HG03064 (cell line): ENCODE results near the gene CPVL.
"Not testable (repeated sequence)": the region's sequence is repeated elsewhere in the genome, so short reads cannot be mapped to it uniquely, and the experiment has no call there.

ENCODE experiments used
- ATAC-seq: cut with Tn5 transposase; IDR thresholded peaks from one replicate; pipeline ENCODE4 v1.9.1; 2021; ENCODE audit warnings: low read depth; ENCODE audit not compliant: unreplicated experiment

Gene CPVL

DNA sequence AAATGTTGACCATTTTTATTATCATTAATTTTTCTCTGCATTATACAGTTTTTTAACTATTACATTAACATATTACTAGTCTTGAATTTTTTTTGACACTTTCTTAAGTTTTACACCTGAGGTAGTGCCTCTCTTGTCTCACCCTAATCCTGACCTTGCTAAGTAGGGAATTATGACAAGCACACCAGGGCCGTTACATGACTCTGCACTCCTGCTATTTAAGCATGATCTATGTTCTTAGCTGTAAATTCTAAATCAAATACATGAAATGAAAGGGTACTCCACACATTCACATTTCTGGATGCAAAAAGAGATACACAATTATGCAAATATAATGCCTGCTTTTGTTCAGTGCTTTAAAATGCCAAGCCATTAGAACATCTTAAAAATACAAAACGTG lies 23.6 kb downstream of the CPVL start:
- ATAC-seq = no peak

DNA sequence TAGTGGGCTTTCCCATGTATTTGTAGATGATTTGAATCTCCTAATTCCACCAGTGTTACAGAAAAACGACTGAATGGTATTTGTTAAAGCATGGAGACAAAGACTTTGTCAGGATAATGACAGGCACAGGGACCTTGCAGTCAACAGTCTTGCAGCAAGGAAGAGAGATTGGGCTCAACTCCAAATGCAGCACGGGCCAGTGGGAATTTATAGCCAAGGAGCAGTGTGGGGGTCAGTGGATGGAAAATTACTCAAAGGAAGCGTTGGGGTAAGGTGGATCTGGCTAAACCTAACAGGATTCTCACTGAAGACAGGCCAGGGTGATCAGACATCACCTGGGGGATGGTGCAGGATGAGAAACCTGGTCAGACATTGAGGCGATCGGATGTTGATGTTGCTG lies 24.3 kb downstream of the CPVL start:
- ATAC-seq = no peak

DNA sequence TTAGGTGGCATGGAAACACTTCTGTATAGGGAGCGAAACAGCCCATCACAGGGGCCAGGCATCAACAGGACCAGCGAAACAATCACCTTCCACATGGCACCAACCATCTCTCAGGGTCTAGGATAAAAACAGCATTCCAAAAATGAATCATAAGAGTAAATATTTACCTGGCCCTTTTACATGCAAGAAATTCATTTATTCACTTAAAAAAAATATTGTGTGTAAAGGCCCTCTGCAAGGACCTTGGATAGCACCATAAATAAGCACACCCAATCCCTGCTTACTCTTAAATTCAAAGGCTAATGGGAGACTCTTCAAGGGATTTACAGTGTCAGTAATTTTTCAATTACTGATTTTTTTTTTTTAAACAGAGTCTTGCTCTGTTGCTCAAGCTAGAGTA lies 25.4 kb downstream of the CPVL start:
- no peak for ATAC-seq

DNA sequence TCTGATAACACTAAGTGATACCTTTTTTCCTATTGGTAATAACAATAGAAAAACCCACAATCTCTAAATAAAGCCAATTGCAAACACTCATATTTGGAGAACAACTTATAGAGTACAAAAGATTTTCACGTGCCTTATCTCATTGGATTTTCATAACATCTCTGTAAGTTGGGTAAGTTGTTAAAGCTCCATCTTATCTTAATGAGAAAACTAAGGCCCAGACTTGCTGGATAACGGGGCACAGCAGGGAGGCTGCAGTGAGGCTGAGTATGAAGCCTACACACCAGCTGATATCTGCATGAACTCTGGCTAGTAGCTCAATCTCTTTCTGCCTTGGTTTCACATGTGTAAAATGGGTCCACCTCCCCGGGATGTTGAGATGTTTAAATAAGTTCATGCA lies 26.8 kb downstream of the CPVL start:
- no peak for ATAC-seq

DNA sequence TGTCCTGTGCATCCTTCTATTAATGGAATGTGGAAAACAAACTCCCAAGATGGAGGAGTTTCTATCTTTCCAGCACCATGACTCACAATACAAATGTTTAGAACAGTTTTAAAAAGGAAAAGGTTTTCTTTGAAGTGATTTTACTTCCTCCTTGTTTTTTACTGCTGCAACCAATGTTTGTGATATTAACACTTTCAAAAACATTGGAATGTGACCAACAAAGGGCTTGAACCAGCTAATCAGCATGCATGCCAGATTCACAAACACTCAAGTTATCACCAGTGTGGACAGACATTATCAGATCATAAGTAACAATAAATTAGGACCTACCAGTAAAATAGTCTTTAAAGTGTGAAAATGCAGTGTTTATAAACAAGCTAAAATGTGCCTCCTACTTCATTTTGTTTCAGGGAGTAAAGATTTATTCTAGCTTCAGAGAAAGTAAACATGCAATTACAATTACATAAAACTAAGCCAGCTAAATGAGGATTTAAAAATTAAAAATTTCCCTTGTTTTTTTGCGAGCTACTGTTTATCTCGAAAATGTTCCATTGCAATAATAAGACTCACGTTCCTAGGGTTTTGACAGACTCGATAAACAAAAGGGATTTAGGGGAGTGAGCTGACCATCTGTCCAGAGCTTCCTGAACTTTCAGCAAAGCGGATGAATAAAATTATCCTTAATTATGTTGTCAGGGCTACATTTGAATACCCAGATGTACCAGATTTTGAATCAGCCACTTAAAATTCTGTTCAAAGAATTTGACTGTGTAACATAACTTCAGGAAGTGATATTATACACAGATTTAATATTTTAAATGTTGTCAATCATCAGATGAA lies 29.8 kb downstream of the CPVL start:
- ATAC-seq = no peak

DNA sequence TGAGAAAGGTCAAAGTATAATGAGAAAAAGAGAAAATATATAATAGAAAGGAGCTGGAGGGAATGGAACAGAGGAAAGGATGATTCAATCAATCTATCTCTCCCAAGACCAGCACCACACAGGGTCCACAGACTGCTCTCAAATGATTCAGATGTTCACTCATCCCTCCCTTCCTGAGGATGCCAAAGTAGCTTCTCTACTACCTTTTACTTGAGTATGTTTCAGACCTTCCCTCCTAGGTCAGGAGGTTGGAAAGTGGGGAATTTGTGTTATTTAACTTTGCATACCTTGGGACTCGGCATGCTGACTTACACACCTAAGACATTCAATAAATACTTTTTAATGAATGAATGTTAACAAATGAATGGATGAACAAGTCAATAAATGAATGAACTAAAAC lies 30.6 kb downstream of the CPVL start:
- ATAC-seq = no peak

DNA sequence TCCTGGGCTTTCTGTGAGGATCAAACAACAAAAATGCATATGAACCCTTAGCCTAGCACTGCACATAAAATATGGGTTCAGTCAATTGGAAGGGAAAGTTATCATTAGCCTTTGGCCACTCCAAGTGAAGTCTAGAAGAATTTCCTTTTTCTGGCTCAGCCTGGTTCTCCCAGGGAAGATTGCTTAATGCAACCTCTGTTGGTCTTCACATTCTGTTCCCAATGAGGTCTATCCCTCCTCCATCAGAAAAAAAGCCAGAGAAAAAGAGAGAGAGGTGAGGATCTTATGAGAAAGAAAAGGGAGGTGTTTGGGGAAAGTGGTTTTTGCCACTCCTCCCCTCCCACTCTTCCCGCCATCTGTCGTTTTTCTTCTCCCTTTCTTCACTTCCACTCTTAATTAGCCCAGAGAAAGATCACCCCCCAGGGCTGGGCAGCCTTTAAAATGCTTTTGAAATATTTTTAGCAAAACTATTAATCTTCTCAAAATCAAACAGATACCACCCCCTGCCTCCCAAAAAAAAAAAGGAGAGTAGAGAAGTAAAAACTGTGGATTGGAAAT lies 31.1 kb downstream of the CPVL start:
- ATAC-seq = no peak

DNA sequence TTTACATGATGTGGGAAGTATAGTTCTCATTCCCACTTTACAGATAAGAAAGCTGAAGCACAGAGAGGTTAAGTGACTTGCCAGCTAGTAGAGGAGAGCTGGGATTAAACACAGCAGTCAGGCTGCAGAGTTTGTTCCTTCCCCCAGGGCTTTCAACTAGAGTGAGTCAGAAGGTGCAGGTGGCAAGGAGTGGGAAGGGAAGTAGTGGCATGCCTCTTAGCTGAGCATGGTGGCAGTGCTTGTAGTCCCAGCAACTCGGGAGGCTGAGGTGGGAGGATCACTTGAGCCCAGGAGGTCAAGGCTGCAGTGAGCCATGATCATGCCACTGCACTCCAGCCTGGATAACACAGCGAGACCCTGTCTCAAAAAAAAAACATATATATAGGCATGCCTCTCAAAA lies 32.1 kb downstream of the CPVL start:
- ATAC-seq = not testable (repeated sequence)

DNA sequence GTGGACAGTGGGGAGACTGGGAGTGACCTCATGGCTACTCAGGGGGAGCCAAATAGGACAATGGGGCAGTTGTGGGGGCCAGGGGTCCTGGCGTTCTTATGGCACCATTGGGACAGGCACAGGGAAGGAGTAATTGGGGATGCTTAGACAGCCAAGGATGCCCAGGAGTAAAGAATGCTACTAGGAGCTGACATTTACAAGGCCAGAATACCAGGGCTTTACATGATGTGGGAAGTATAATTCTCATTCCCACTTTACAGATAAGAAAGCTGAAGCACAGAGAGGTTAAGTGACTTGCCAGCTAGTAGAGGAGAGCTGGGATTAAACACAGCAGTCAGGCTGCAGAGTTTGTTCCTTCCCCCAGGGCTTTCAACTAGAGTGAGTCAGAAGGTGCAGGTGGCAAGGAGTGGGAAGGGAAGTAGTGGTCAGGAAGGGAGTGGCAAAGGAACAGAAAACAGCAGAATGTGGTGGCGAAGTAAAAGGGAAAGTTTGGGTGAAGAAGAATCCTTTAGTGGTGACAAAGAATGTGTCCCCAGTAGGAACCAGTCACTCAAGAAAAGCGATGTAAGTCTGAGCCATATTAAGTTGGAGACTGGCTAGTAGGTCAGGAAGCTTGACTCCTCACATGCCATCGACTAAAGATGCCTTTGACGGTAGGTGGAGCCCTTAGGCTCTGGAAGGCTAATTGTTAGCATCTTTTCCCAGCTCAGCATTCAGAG lies 32.8 kb downstream of the CPVL start:
- no peak for ATAC-seq

DNA sequence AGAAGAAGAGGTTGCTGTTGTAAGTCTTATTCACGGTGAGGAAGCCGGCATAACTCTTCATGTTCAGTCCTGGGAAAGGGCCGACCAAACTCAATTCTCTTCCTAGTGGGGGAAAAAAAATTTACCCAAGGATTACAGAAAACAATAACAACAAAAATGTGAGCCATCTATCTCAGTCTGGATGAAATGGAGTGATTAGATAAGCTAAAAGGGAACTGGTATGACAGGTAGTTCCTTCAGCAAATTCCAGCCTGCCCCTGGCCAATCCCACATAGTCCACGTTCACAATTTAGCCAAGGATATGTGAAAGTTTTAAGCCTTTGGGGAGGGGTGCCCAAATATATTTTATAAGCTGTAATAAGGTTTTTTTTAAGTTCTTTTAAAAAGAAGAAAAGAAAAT lies 33.6 kb downstream of the CPVL start:
- no peak for ATAC-seq

DNA sequence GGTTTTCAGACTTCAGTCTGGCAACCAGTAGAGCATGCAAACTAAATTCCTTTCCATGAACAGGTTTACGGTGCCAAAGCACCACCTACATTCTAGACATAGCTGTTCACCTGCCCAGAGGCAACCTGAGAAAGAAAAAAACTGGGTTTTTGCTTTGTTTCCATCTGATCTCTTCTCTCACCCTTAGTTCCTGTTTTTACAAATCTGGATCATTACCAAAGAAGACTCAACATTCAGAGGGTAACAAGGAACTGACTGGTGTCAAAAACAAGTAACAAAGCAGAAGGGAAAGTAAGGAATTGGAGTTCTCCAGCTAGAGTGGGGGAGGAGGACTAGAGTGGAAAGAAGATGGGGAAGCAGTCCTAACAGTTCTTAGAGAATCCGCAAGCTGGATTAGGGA lies 36.4 kb downstream of the CPVL start:
- no peak for ATAC-seq

DNA sequence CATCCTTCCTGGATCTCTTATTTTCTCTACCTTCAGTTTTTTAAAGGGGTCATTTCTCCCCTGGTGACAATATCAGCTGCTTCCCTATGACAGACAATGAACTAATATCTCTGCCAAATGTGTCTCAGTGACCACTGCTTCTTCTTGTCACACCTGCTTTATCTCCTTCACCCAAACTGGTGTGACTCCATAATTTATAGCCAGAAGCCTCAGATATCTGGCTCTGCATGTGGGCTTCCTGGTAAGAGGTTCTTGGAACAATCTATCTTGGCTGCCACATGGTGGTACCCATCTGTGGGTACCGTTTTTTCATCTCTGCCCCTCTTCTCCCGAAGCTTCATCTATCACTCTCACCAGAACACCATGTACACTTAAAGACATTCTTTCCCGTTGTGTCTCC lies 37.0 kb downstream of the CPVL start:
- no peak for ATAC-seq

DNA sequence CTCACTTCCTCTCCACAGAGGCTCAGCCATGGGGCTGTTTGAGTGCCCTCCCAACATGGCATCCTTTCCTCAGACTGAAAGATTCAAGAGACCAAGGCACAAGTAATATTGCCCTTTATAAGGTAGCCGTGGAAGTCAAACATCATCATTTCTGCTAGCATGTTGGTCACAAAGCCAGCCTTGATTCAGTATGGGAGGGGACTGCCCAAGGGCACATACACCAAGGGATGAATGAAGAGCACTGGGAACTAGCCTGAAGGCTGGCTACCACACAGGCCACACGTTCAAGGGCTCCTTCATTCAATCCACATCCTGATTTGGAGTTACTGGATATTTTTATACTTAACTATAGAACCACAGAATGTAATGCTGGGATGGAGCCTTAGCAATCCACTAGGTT lies 39.3 kb downstream of the CPVL start:
- ATAC-seq = no peak

DNA sequence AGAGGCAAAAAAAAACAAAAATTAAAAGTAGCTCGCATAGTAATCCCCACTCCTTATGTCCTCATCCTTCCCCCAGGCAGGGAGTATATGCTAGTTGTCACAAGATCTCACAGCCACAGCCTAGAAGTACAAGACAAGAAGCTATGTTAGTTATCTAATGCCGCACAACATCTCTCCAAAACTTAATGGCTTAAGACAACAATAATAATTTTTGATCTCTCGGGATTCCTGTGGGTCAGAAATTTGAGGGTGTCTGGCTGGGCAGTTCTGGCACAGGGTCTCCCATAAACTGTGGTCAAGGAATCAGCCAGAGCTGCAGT lies 39.7 kb downstream of the CPVL start:
- ATAC-seq = no peak

DNA sequence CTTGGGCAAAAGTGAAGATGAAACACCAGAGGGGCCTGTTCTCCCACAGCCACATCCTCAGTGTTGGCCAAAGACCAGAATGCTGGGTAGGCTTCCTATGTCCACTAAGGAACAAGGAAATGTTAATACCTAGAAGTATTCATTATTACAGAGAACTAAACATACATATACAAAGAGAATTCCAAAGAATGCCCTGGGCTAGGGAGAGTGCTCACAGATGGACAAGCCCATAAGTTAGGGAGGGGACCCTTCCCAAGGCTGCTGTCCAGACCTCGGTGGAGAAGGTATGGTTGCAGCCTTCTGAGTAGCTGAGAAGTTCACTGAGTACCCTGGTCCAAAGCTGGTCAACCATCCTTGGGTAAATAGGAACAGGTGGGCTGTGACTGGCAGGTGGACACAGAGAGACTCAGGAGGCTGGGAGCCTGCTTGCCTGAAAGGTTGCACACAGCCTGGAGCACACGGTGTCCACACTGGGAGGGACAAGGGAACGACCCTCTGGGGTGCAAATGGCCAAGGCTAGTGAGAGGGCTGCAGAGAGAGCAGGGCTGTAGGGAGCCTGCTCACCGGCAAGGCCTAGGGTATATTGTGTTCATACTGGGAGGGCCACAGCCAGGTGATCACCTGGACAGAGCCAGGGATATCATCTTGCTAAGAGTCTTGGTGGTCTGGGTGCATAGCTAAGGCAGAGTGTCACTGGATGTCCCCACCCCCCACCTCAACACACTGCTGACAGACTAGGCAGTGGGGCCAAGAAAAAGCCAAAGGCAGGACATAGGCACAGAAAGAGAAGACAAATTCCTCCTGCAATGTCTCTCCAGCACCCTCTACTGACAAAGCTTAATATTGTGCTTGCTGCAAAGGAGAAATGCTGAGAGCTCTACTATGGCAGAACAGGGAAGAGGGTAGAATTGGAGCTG lies 40.3 kb downstream of the CPVL start:
- no peak for ATAC-seq

DNA sequence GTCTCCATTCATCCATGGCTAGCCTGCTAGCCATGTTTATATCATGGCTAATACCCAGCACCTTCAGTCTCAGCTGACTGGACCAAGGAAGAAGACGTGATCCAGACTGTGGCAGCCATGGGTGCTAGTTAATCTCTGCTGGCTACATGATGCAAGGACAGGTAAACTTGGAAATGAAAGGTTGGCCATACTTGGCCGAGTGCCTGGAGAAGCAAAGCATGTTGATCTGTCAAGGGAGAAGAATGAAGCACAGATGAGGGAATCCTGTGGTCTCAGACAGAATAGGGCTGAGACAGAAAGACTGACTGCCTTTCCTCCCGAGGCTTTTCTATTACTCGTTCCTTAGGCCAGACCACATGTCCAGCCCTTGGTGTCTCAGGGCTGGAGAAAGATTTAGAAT lies 41.1 kb downstream of the CPVL start:
- no peak for ATAC-seq

DNA sequence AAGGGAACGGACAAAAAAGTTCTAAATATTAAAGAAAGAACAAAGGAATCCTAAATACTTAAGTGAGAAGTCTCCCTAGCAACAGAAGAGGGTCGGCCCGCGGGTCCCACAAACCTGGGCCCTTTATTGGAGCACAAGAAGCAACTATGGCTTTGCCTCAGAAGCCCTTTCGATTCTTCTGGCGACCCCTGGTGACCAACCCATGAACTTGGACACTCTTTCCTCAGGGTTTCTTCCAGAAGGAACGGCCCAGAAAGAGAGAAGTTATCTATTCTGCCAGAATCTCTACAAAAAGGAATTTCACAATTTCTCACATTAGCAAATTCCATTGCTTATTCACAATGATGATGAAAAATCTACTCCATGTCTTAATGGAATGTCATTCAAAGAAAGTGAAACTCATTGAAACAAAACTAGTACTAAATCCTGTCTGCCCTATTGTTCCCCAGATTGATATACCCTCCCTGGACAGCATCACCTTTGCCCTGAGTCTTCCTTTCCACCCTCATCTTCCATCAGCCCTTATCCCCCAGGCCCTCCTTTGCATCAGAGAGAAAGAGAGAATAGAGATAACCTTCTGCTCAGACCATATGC lies 43.7 kb downstream of the CPVL start:
- no peak for ATAC-seq

DNA sequence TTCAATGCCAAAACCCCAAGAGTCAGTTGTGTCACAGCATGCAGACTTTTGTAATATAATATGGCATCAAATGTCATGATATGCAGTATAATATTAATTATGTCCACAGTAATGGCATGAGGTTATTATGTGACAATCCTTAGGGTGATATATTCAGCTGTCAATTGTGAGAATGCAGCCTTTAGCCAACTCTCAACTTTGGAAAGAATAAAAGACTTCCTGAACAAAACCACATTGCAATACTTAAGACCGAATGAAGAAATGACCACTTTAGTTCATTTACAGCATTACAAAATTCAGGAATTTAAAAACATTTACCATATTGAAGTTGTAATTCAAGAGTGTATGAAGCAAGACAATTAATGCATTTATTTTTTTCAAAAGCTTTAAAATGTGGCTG lies 45.4 kb downstream of the CPVL start:
- no peak for ATAC-seq

DNA sequence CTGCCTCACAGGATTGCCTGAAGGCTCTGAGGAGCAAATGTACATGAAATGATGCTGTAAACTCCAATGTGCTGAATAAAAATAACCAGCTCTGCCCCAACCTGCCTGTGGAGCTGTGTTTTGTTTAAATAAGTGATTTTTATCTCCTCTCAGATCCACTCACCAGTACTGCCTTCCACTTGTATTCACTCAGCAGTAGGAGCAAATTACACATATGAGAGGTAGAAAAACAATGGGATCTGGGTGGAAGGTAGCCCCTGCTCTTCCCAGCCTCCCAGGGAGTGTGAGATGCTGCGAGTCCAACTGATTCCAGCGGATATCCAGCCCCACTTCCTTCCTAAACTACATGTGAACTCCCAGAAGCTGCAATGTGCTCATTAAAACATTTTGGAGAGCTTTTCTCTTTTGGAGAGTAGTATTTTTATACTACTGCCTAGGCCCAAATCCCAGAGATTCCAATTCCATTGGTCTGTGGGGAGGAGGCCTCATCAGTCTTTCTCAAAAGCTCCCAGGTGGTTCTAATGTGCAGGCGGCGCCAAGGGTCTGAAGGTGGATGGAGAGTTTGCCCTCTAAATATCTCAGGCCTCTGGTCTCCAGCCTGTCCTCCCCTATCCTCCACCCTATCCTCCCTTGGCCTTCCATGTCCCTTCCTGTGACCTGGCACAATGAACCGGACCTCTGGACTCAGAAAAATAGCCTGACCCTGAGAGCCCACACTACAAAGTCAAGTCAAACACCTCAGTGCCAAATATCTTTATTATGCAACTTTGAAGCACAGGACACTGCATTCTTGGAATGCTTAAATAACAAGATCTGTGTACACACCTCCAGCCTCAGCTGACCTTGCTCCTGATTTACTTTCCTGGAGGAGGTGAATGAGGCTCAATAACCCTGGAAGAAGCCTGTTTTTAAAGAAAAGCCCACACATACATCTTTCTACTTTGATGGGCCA lies 46.2 kb downstream of the CPVL start:
- no peak for ATAC-seq

DNA sequence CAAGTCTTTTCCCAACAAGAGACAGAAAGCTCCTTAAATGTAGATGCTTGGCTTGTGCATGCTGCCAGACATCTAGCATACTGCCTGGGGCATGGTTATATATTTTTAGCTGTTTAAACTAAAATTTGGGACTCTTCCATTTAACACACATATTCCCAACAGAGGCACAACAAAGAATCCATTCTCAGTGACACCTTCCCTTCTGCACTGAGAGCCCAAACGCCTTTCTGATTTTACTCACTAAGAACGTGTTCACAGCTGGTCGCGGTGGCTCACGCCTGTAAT lies 49.9 kb downstream of the CPVL start:
- ATAC-seq = no peak
